Measurements from ENCODE around the gene BCAP29. TPM values are rescaled to one million over a fixed set of nuclear protein-coding genes. Genes with fewer than 3 reads are reported as not detected.

BCAP29 gene
- total and polyA plus RNA-seq, 2 of the 8 experiments (the other 6 are each of a cell fraction or from before 2014, with no cell fraction given) = 6.8 to 18.1 TPM

DNA sequence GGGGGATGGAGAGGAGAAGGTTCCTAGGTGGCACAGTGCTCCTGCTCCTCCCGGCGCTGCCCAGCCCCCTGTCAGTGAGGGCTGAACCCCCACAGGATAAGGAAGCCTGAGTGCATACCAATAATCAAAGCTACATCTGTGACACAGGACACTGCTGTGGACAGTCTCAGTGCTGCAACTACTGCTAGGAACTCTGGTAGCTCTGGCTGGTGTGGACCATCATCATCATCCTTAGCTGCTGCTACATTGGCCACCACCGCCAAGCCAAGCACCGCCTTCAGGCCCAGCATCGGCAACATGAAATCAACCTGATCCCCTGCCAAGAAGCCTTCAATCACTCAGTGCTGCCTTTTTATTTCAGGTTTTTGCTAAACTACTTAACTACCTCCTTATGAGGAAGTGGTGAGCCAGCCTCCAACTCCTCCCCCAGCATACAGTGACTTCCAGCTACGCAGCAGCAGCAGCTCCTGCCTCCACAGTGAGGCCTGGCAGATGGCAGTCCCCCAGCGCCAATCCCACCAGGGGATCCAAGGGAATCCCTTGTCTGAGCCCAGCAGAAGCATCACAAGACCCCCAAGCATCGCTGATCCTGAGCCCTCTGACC is 48.5 kb downstream of the BCAP29 start:
- no peak overlapping the region for H2AFZ ChIP-seq (ENCODE audit: low read length)
- WGBS, 2 experiments (ENCODE audit: extremely low coverage in 1 of 2, insufficient coverage in 1 of 2, insufficient read length in 1 of 2, insufficient replicate concordance in 2 of 2, low coverage in 1 of 2, low lambda C conversion rate in 2 of 2, missing lambda C conversion rate in 1 of 2) = 90% methylated on average over 6 of the region's 8 CpGs; no CpG with 5 or more reads in 1 of the 2 experiments
- no peak overlapping the region for H3K4me3 ChIP-seq (ENCODE audit: extremely low read depth in 1 of 4, insufficient read depth in 2 of 4, low read depth in 3 of 4, low read length in 4 of 4)
- no peak overlapping the region for H3K14ac ChIP-seq (ENCODE audit: insufficient read length)
- no peak overlapping the region for H4K91ac ChIP-seq (replicated peaks; ENCODE audit: insufficient read length, low read length)
- FAIRE-seq (no peak), DNase-seq (ENCODE audit: low read depth in 1 of 2, low spot score in 2 of 2) (no peak)
- peaks cover 0 to 6% (median 2%) of the 10 kb centered on the region in 4 experiments; a peak in 3 of 7 replicates for H3K4me1 ChIP-seq (replicated peaks in 1 of 4; ENCODE audit: control insufficient read depth in 3 of 4, insufficient read depth in 4 of 4, low read length in 3 of 4)
- H3K23me2 ChIP-seq (ENCODE audit: low read depth, low read length) = no peaks in the 10 kb centered on the region
- H3K23ac ChIP-seq (ENCODE audit: insufficient read length) = no peak overlapping the region
- H2BK15ac ChIP-seq (ENCODE audit: low read length) = no peak overlapping the region
- no peak overlapping the region for H2BK120ac ChIP-seq (replicated peaks; ENCODE audit: low read depth, low read length)
- H4K20me1 ChIP-seq (replicated peaks in 1 of 2; ENCODE audit: control insufficient read depth in 1 of 2, insufficient read depth in 2 of 2, low read length in 2 of 2) = no peaks in the 10 kb centered on the region
- H2BK5ac ChIP-seq (ENCODE audit: low read depth, low read length) = no peak overlapping the region
- ChIA-PET POLR2A (ENCODE audit: partially characterized antibody) (no interaction called here), CTCF (ENCODE audit: partially characterized antibody) (interaction anchor here (0.5 kb wide), 1 partner anchor 448 kb away, joined by 4 read pairs; no protein-coding TSS in a partner anchor)
- no peaks in the 10 kb centered on the region for H3K36me3 ChIP-seq (ENCODE audit: control insufficient read depth in 2 of 4, insufficient read depth in 4 of 4, low read length in 3 of 4)
- no peak overlapping the region for H3K9ac ChIP-seq (replicated peaks in 1 of 4; ENCODE audit: extremely low read depth in 1 of 4, low read depth in 3 of 4, low read length in 3 of 4)
- no peak overlapping the region for H4K8ac ChIP-seq (ENCODE audit: extremely low read depth, insufficient read depth, low read length)
- H2BK12ac ChIP-seq (ENCODE audit: low read depth, low read length) = no peak overlapping the region
- H3K79me1 ChIP-seq (ENCODE audit: low read depth, low read length) = no peaks in the 10 kb centered on the region
- H3K27ac ChIP-seq (ENCODE audit: low read depth, low read length) = no peak overlapping the region
- no peak overlapping the region for H3K4me2 ChIP-seq (ENCODE audit: insufficient read depth in 1 of 2, low read depth in 2 of 2, low read length in 2 of 2)
- H3K4ac ChIP-seq (replicated peaks; ENCODE audit: insufficient read length, low read depth, low read length) = no peak overlapping the region
- no peak overlapping the region for H3K18ac ChIP-seq (ENCODE audit: extremely low read depth, low read length)
- no peak overlapping the region for H2BK20ac ChIP-seq (ENCODE audit: low read length)
- H4K5ac ChIP-seq (ENCODE audit: insufficient read length, low read depth, low read length) = no peak overlapping the region
- H3K9me3 ChIP-seq (ENCODE audit: insufficient read depth in 2 of 2, low read depth in 1 of 2, low read length in 1 of 2) = no peaks in the 10 kb centered on the region
- H3K56ac ChIP-seq (replicated peaks; ENCODE audit: insufficient read length, low read depth, low read length) = no peak overlapping the region
- H3K79me2 ChIP-seq (ENCODE audit: control insufficient read depth in 1 of 2, insufficient read depth in 2 of 2, low read length in 2 of 2) = no peaks in the 10 kb centered on the region
- H3K27me3 ChIP-seq (replicated peaks in 1 of 4; ENCODE audit: control insufficient read depth in 3 of 4, extremely low read depth in 1 of 4, insufficient read depth in 3 of 4, low read length in 3 of 4) = no peaks in the 10 kb centered on the region
- no peak overlapping the region for H2AK5ac ChIP-seq (ENCODE audit: low read depth, low read length)
- TF ChIP-seq ATF2 (IDR thresholded peaks at IDR 0.05; ENCODE audit: low read length) = no peak
- TF ChIP-seq SP4 (IDR thresholded peaks at IDR 0.05; ENCODE audit: low read length) = no peak
- TF ChIP-seq HDAC2 (IDR thresholded peaks at IDR 0.05; ENCODE audit: borderline replicate concordance in 1 of 2, low read depth in 2 of 2, low read length in 2 of 2) = no peak
- TF ChIP-seq EGR1 (IDR thresholded peaks at IDR 0.05; ENCODE audit: borderline replicate concordance, low read depth, low read length) = no peak
- TF ChIP-seq RXRA (IDR thresholded peaks at IDR 0.05; ENCODE audit: insufficient read depth, low read depth, low read length) = no peak
- TF ChIP-seq SUZ12 (IDR thresholded peaks at IDR 0.05; ENCODE audit: low read length) = no peak
- no peak for TF ChIP-seq TBP (IDR thresholded peaks at IDR 0.05; ENCODE audit: low read depth, low read length)
- no peak for TF ChIP-seq SIX5 (IDR thresholded peaks at IDR 0.05; ENCODE audit: low read depth, low read length)
- no peak for TF ChIP-seq BCL11A (IDR thresholded peaks at IDR 0.05; ENCODE audit: low read depth in 2 of 2, low read length in 2 of 2)
- TF ChIP-seq RBBP5 (IDR thresholded peaks at IDR 0.05; ENCODE audit: borderline replicate concordance, low read depth, low read length) = no peak
- TF ChIP-seq RAD21 (IDR thresholded peaks at IDR 0.05 in 1 of 2, conservative IDR thresholded peaks at IDR 0.05 in 1 of 2; ENCODE audit: low read depth in 2 of 2, low read length in 2 of 2) = no peak
- no peak for TF ChIP-seq NRF1 (IDR thresholded peaks at IDR 0.05; ENCODE audit: low read depth, low read length)

Data from H1 (cell line).